Muscle layer of duodenum (tissue), 2 donors: ENCODE results near the gene ICE2.

Experiments used
- H3K27ac ChIP-seq: one replicate; pipeline ENCODE4 v1.7.0; 2013; ENCODE audit warnings: mild to moderate bottlenecking, low read length
- H3K27me3 ChIP-seq: one replicate; pipeline ENCODE4 v1.7.0; 2013; ENCODE audit warnings: low read depth, mild to moderate bottlenecking, control low read depth, low read length
- H3K36me3 ChIP-seq, 2 donors: one replicate each; pipeline ENCODE4 v1.7.0; 2013; ENCODE audit warnings: low read length in 2 of 2, control low read depth in 1 of 2, mild to moderate bottlenecking in 1 of 2; ENCODE audit not compliant: insufficient read depth in 2 of 2, control insufficient read depth in 1 of 2
- H3K4me1 ChIP-seq, 2 donors: one replicate each; pipeline ENCODE4 v1.7.0; 2013; ENCODE audit warnings: low read length in 2 of 2, mild to moderate bottlenecking in 2 of 2, control low read depth in 1 of 2, moderate library complexity in 1 of 2; ENCODE audit not compliant: insufficient read depth in 2 of 2, control insufficient read depth in 1 of 2
- H3K4me3 ChIP-seq, 2 donors: one replicate each; pipeline ENCODE4 v1.7.0; 2013; ENCODE audit warnings: low read length in 2 of 2, low read depth in 1 of 2, mild to moderate bottlenecking in 1 of 2
- H3K9me3 ChIP-seq, 2 donors: one replicate each; pipeline ENCODE4 v1.7.0; 2013; ENCODE audit warnings: low read length in 2 of 2, control low read depth in 1 of 2, mild to moderate bottlenecking in 1 of 2; ENCODE audit not compliant: control insufficient read depth in 1 of 2
- donor health status: healthy.

ICE2 gene

DNA sequence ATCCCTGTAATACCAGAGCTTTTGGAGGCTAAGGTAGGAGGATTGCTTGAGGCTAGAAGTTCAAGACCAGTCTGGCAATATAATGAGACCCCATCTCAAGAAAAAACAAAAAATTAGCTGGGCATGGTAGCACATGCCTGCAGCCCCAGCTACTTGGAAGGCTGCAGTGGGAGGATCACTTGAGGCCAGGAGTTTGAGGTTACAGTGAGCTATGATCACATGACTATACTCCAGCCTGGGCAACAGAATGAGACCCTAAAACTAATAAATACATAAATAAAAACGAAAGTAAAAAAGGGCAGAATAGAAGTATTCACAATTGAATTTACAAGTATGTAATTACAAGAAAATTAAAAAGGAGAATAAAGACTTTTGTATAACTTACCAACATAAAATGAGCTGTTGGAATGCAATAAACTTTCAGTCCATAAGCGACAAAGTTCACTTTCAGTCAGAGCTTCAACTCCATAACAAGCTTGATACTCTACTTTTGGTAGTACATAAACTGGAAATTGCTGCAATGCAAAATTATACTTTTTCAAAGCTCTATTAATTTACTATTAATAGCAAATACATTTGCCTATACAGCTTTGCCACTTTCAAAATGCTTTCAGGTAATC, 36.8 kb downstream of the ICE2 start:
- H3K4me1 ChIP-seq, result no peaks in the 10 kb centered on the region
- no peak overlapping the region for H3K27ac ChIP-seq
- H3K9me3 ChIP-seq, result no peaks in the 10 kb centered on the region
- H3K4me3 ChIP-seq, result no peak overlapping the region
- H3K36me3 ChIP-seq, result peaks cover 0 to 12% of the 10 kb centered on the region in 2 donors
- H3K27me3 ChIP-seq, result no peaks in the 10 kb centered on the region

DNA sequence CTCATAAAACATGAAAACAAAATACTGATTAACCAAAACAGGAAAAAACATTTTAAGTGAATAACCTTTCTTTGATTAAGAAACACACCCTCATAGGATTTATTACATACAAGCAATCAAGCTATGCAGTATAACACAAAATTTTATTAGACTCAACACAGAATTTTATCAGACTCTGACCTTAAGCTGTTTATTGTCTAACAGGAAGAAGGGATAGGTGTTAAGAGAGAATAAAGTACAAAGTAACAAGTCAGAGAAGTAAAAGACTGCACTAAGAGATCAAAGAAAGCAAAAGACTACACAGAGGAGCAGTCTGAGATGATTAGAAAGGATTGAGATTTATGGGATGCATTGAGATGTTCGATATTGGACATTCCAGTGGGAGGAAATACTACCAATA, 37.6 kb downstream of the ICE2 start:
- H3K36me3 ChIP-seq, result peaks cover 0 to 12% of the 10 kb centered on the region in 2 donors
- H3K27ac ChIP-seq, result no peak overlapping the region
- no peaks in the 10 kb centered on the region for H3K27me3 ChIP-seq
- no peaks in the 10 kb centered on the region for H3K9me3 ChIP-seq
- no peak overlapping the region for H3K4me3 ChIP-seq
- no peaks in the 10 kb centered on the region for H3K4me1 ChIP-seq

DNA sequence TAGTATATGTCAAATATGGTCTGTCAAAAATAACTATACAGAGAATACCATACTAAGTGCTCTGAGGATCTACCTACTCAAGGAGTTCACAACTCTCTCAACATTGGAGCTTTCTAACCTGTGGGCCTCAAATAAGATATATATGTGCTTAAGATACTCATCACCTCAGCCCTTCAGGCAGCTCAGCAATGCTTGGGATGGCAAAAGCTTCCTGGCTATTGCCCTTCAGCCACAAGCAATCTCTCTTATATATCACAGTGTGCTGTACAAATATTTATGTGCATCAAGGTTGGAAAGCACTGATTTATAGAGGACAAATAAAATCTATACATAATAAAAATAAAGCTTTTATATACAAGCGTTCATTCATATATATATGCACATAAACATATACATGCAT, 40.3 kb downstream of the ICE2 start:
- no peaks in the 10 kb centered on the region for H3K4me1 ChIP-seq
- H3K27ac ChIP-seq, result no peak overlapping the region
- peaks cover 4 to 24% of the 10 kb centered on the region in 2 donors for H3K36me3 ChIP-seq
- H3K4me3 ChIP-seq, result no peak overlapping the region
- no peaks in the 10 kb centered on the region for H3K27me3 ChIP-seq
- H3K9me3 ChIP-seq, result no peaks in the 10 kb centered on the region

DNA sequence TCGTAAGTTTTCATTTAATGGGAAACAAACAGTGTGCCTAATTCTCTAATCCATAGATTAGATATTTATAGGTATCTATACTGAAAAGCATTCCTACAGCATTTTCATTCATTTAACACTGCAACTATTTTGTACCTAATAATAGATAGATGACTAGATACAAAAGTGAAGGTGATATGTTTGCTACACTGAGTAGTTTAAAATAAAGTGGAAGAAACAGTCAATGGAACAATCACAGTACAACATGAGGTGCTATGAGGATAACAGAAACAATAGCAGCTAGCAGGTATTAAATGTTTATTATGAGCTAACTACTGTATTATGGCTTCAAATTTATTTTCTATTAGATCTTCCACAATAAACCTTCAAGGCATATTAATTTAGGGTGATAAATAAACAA, 50.0 kb downstream of the ICE2 start:
- Histone ChIP-seq H3K36me3 (peaks cover 9 to 24% of the 10 kb centered on the region in 2 donors), H3K27ac (no peak overlapping the region), H3K9me3 (no peaks in the 10 kb centered on the region), H3K4me3 (no peak overlapping the region), H3K4me1 (peaks cover 0 to 4% of the 10 kb centered on the region in 2 donors), H3K27me3 (no peaks in the 10 kb centered on the region)

DNA sequence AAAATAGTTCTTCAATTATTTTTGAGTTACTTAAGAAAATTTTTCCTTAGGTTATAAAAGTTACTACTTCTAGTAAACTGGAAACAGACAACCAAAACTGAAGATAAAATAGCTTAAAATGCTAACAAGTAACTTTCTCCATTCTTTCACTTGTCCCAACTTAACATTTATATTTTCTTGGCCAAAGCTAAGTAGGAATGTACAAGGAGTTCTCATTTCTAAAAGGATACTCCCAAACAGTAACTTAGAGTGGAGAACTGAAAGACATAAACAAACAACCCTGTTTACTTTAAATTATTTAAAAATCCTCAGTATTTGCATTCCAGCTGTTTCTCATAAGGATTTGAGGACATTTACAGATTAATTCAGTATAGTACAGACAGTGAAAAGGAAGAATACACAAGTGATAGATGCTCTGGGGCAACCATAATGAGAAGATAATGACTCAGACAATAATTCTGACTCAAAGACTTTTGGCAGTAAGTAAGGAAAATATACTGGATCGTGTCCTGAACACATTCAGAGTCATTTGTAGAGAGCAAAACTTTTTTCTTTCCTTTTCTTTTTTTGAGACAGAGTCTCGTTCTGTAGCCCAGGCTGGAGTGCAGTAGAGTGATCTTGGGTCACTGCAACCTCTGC, 52.0 kb downstream of the ICE2 start:
- H3K4me3 ChIP-seq, result no peak overlapping the region
- peaks cover 0 to 4% of the 10 kb centered on the region in 2 donors for H3K4me1 ChIP-seq
- H3K27ac ChIP-seq, result no peak overlapping the region
- no peaks in the 10 kb centered on the region for H3K27me3 ChIP-seq
- H3K9me3 ChIP-seq, result no peaks in the 10 kb centered on the region
- H3K36me3 ChIP-seq, result peaks cover 9 to 28% of the 10 kb centered on the region in 2 donors

DNA sequence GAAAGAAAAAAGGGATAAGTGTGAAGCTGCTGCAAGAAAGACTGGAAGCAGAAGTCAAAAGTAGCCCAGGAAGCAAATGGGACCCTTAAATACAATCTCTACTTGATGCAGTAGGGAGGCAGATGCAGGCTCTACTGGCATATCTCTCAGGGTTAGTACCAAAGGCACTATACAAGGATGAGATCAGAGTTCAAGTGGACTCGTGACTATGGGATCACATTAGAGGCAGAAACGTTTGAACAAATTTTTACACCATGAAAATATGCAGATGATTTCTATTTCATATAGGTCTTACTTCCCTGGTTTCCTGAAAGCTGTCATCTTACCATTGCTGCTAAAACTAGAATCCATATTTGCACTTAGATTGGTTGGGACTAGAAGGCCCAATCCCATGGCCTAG, 53.5 kb downstream of the ICE2 start:
- peaks cover 0 to 4% of the 10 kb centered on the region in 2 donors for H3K4me1 ChIP-seq
- H3K4me3 ChIP-seq, result no peak overlapping the region
- no peaks in the 10 kb centered on the region for H3K27me3 ChIP-seq
- no peaks in the 10 kb centered on the region for H3K9me3 ChIP-seq
- peaks cover 4 to 19% of the 10 kb centered on the region in 2 donors for H3K36me3 ChIP-seq
- H3K27ac ChIP-seq, result no peak overlapping the region

DNA sequence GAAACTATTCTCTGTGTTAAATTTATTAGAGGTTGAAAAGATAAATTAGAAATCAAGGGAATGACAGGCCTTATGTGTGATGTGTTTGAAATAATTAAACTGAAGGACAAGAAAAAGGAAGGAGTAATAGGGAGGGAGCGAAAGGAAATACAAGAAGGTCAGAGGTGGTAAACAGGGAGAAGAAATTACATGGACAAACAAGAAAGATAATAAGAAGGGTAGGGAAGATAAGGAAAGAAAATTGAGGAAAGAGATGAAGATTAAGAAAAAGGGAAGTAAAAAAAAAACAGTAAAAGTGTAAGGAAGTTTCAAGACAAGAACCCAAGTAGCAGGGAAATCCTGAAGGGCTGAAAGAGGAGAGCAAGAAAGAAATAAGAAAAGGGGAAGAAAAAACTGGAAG, 54.9 kb downstream of the ICE2 start:
- no peak overlapping the region for H3K4me3 ChIP-seq
- peaks cover 0 to 18% of the 10 kb centered on the region in 2 donors for H3K36me3 ChIP-seq

DNA sequence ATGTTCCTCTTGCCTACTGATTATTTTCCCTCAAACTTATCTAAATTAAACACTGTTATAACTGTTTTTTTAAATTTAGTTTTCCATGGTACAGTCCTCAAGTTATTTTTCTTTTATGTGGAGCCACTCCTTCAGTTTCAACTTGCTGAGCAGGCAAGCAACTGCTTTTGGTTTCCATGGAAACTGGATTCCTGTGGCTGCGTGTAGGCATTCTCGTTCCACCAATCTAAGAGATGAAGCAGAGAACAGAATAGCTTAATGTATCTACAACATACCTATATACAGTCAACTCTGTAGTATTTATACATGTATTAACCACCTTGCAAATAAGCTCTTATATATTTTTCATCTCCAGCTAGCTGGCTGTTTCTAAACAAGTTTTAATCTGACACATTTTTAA, 55.4 kb downstream of the ICE2 start:
- H3K27me3 ChIP-seq, result no peaks in the 10 kb centered on the region
- H3K4me3 ChIP-seq, result no peak overlapping the region
- no peak overlapping the region for H3K27ac ChIP-seq
- no peaks in the 10 kb centered on the region for H3K9me3 ChIP-seq
- peaks cover 0 to 18% of the 10 kb centered on the region in 2 donors for H3K36me3 ChIP-seq
- peaks cover 0 to 4% of the 10 kb centered on the region in 2 donors for H3K4me1 ChIP-seq

More for the DNA sequence above, 54.9 kb downstream of the ICE2 start:
- Histone ChIP-seq H3K4me1 (peaks cover 0 to 4% of the 10 kb centered on the region in 2 donors), H3K27ac (no peak overlapping the region), H3K27me3 (no peaks in the 10 kb centered on the region), H3K9me3 (no peaks in the 10 kb centered on the region)

DNA sequence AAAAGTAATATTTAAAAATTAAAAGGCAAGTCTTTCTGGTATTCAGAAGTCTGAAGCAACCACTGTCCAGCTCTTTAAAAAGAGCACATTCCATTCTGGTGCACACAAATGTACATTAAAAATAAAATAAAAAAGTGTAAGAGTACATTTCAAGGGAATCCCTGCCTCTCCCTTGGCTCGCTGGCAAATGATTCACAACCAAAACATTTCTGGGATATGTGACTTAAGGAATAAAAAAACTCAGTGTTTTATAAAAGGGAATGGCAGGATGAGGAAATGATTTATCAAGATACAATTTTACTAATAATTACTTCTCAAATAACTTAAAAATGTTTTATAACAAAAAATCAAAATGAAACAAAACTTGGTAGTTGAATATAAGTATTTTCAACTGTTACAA, 57.4 kb downstream of the ICE2 start:
- Histone ChIP-seq H3K4me3 (no peak overlapping the region), H3K36me3 (peaks cover 0 to 7% of the 10 kb centered on the region in 2 donors), H3K9me3 (no peaks in the 10 kb centered on the region), H3K27ac (no peak overlapping the region), H3K27me3 (no peaks in the 10 kb centered on the region), H3K4me1 (no peaks in the 10 kb centered on the region)

DNA sequence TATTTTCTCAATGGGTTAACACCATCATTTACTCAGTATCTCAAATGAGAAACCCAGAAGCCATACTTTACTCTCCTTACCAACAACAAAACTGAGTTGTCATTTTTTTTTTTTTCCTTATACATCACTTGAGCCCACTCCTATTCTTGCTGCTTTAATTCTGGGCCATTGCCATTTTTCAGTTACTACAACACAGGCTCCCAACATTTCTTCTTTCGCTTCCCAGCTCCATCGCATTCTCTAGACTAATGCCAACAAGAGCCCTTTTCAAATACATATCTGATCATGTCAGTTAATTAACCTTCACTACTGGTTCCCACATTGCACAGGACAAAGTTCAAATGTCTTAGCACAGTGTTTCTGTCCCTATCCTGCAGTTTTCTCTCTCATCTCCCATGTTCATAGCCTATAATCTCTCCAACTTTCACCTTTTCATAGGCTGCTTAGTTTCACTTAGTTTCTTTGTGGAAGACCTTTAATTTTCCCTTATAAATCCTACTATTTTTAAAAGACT, 58.7 kb downstream of the ICE2 start:
- no peaks in the 10 kb centered on the region for H3K9me3 ChIP-seq
- no peaks in the 10 kb centered on the region for H3K4me1 ChIP-seq
- H3K36me3 ChIP-seq, result peaks cover 0 to 7% of the 10 kb centered on the region in 2 donors
- no peak overlapping the region for H3K27ac ChIP-seq
- H3K4me3 ChIP-seq, result no peak overlapping the region
- H3K27me3 ChIP-seq, result no peaks in the 10 kb centered on the region

DNA sequence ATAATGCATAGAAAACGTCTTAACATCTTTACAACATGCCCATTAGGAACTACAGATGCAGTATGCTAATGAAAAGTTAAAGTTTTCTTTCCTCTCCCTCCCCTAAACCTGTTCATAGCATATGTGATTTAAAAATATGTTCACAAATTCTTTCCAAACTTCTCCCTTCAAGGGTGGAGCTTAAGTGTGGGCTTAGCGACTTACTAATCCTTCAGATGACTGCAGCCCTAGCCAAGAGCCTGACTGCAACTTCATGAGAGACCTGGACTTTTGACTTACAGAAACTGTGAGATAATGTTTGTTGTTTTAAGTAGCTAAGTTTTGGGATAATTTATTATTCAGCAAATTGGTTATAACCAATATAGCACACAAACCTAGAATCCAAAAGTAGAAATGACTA, 59.2 kb downstream of the ICE2 start:
- H3K27me3 ChIP-seq, result no peaks in the 10 kb centered on the region
- H3K36me3 ChIP-seq, result peaks cover 0 to 7% of the 10 kb centered on the region in 2 donors
- H3K27ac ChIP-seq, result no peak overlapping the region
- H3K4me1 ChIP-seq, result no peaks in the 10 kb centered on the region
- H3K9me3 ChIP-seq, result no peaks in the 10 kb centered on the region
- no peak overlapping the region for H3K4me3 ChIP-seq
